ENCODE results near the gene CYP27B1. TPM values are rescaled to one million over a fixed set of nuclear protein-coding genes. Genes with fewer than 3 reads are reported as not detected.

Gene CYP27B1
- total RNA-seq, 4 donors from 2014 or later = 0.27 to 0.57 (median 0.31) TPM; not detected in 1

- peaks cover 0 to 15% (median 3%) of the 10 kb centered on the region in 3 donors for H3K4me1 ChIP-seq
- H3K27ac ChIP-seq = no peak overlapping the region
- no peak overlapping the region for H3K4me3 ChIP-seq
- no peak for TF ChIP-seq POLR2AphosphoS5 (IDR thresholded peaks at IDR 0.05)
- TF ChIP-seq EP300 (IDR thresholded peaks at IDR 0.05) = no peak
- no peak for TF ChIP-seq POLR2A (IDR thresholded peaks at IDR 0.05)
- TF ChIP-seq CTCF (IDR thresholded peaks at IDR 0.05) = no peak
- peaks cover 0 to 94% of the 10 kb centered on the region in 2 donors for H3K36me3 ChIP-seq
- H3K27me3 ChIP-seq = no peaks in the 10 kb centered on the region
- H3K9me3 ChIP-seq = no peaks in the 10 kb centered on the region
- 70 to 100% methylated on average over 1 to 2 of the region's 9 CpGs for WGBS, 2 donors (ENCODE audit: low coverage in 1 of 2)
- ATAC-seq = no peak
Observed at GRCh38 chr12:57807285-57807684, 40.4 kb upstream of the CYP27B1 start.

GRCh38 chr12:57806677-57807076, 39.8 kb upstream of the CYP27B1 start:
- no peak for ATAC-seq
- peaks cover 0 to 94% of the 10 kb centered on the region in 2 donors for H3K36me3 ChIP-seq
- no peaks in the 10 kb centered on the region for H3K27me3 ChIP-seq
- peaks cover 0 to 15% (median 3%) of the 10 kb centered on the region in 3 donors for H3K4me1 ChIP-seq
- no peak overlapping the region for H3K4me3 ChIP-seq
- no peak for TF ChIP-seq EP300 (IDR thresholded peaks at IDR 0.05)
- no peak for TF ChIP-seq POLR2A (IDR thresholded peaks at IDR 0.05)
- TF ChIP-seq CTCF (IDR thresholded peaks at IDR 0.05) = no peak
- TF ChIP-seq POLR2AphosphoS5 (IDR thresholded peaks at IDR 0.05) = no peak
- no peaks in the 10 kb centered on the region for H3K9me3 ChIP-seq
- WGBS, 2 donors (ENCODE audit: low coverage in 1 of 2) = 92 to 93% methylated on average over 3 of the region's 3 CpGs
- no peak overlapping the region for H3K27ac ChIP-seq

- H3K27ac ChIP-seq = peak overlapping the region in 2 of 4 donors; percentile 25 to 46
- H3K4me1 ChIP-seq = peaks cover 0 to 10% (median 0%) of the 10 kb centered on the region in 3 donors
- H3K4me3 ChIP-seq = no peak overlapping the region
- TF ChIP-seq POLR2AphosphoS5 (IDR thresholded peaks at IDR 0.05) = peak; percentile 21
- no peak for TF ChIP-seq EP300 (IDR thresholded peaks at IDR 0.05)
- TF ChIP-seq CTCF (IDR thresholded peaks at IDR 0.05) = peak; percentile 70 to 87 (median 79)
- H3K36me3 ChIP-seq = peaks cover 0 to 94% of the 10 kb centered on the region in 2 donors
- no peaks in the 10 kb centered on the region for H3K9me3 ChIP-seq
- 25 to 48% methylated on average over 3 to 9 of the region's 9 CpGs for WGBS, 2 donors (ENCODE audit: low coverage in 1 of 2)
- no peaks in the 10 kb centered on the region for H3K27me3 ChIP-seq
- peak; percentile 71 for ATAC-seq
Observed at GRCh38 chr12:57803319-57803893, 36.5 kb upstream of the CYP27B1 start.

GRCh38 chr12:57802607-57803006, 35.7 kb upstream of the CYP27B1 start:
- Histone ChIP-seq H3K27ac (no peak overlapping the region), H3K36me3 (peaks cover 0 to 94% of the 10 kb centered on the region in 2 donors)
- WGBS, 2 donors (ENCODE audit: low coverage in 1 of 2) = 100% methylated on average over 1 of the region's 1 CpG

More at GRCh38 chr12:57802607-57803006, 35.7 kb upstream of the CYP27B1 start:
- peaks cover 0 to 10% (median 0%) of the 10 kb centered on the region in 3 donors for H3K4me1 ChIP-seq
- no peaks in the 10 kb centered on the region for H3K9me3 ChIP-seq
- ATAC-seq = no peak
- no peaks in the 10 kb centered on the region for H3K27me3 ChIP-seq
- TF ChIP-seq CTCF (IDR thresholded peaks at IDR 0.05) (no peak), POLR2AphosphoS5 (IDR thresholded peaks at IDR 0.05) (no peak), EP300 (IDR thresholded peaks at IDR 0.05) (no peak), POLR2A (IDR thresholded peaks at IDR 0.05) (no peak)
- no peak overlapping the region for H3K4me3 ChIP-seq

Data from gastroesophageal sphincter (tissue), 4 donors.